DOHH2 (cell line): Measurements from ENCODE around the gene UBE2Z.

Source experiments
- CTCF ChIP-seq: fragments of 200-600 bp; sonication (generic); IDR thresholded peaks from one replicate; pipeline ENCODE4 v1.5.1; 2014; ENCODE audit warnings: antibody characterized with exemption, mild to moderate bottlenecking, low read depth, low read length; ENCODE audit not compliant: poor library complexity, severe bottlenecking
- EZH2phosphoT487 ChIP-seq: fragments of 200-600 bp; sonication (generic); IDR thresholded peaks from 2 replicates; pipeline ENCODE4 v1.6.1; 2017; ENCODE audit warnings: borderline replicate concordance, mild to moderate bottlenecking, antibody characterized with exemption, low read length, moderate library complexity, mixed read lengths

DNA sequence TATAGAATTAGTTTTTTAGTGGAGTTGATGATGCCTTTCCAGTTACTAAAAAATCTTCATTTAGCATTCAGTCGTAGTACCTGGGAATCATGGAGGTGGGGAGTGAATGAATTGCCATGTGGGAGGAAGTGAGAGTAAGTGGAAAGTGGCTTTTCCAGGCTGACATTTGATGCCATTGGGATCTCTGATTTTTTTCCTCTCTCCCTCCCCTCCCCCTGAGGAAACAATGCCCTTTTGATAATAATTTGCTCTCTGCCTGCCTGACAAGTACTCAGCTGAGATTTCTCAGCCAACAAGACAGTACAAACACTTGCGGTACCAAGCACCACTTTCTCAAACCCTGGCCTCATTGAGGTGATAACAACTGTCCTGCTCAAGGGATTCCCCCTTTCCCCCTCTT lies 2.2 kb downstream of the UBE2Z start:
- TF ChIP-seq CTCF (no peak), EZH2phosphoT487 (no peak)
